Measurements from ENCODE around the gene SIK3.

- no peak for TF ChIP-seq CTCF (IDR thresholded peaks at IDR 0.05)
- TF ChIP-seq POLR2A (IDR thresholded peaks at IDR 0.05): no peak
Observed at GRCh38 chr11:116951762-116952161, 146.5 kb downstream of the SIK3 start.

All from adrenal gland (tissue), 5 donors.